H1 (cell line): ENCODE results near the gene CALD1. TPM values are rescaled to one million over a fixed set of nuclear protein-coding genes. Genes with fewer than 3 reads are reported as not detected.

Source experiments
- GABPA ChIP-seq: IDR thresholded peaks from 2 replicates; pipeline ENCODE4 v1.6.1; 2011; ENCODE audit warnings: mild to moderate bottlenecking, low read length, moderate library complexity, borderline replicate concordance; ENCODE audit not compliant: insufficient read depth
- KDM5A ChIP-seq: fragments of 200-600 bp; IDR thresholded peaks from 2 replicates; pipeline ENCODE4 v1.7.1; 2012; ENCODE audit warnings: mild to moderate bottlenecking, low read length, inconsistent platforms, mixed read lengths
- RXRA ChIP-seq: IDR thresholded peaks from 2 replicates; pipeline ENCODE4 v1.6.1; 2011; ENCODE audit warnings: low read depth, mild to moderate bottlenecking, low read length, moderate library complexity; ENCODE audit not compliant: insufficient read depth
- SIX5 ChIP-seq: IDR thresholded peaks from 2 replicates; pipeline ENCODE4 v1.6.1; 2011; ENCODE audit warnings: mild to moderate bottlenecking, low read depth, low read length
- SP2 ChIP-seq: IDR thresholded peaks from 2 replicates; pipeline ENCODE4 v1.6.1; 2012; ENCODE audit warnings: mild to moderate bottlenecking, low read length, inconsistent platforms
- polyA plus RNA-seq, 7 experiments: library from polyadenylated mRNA; depleted of rRNA in 3 of 7; stranded (reverse) in 5 of 7; unstranded in 2 of 7; fragments of >200 nt in 5 of 7; fragments of 200-250 nt in 2 of 7; gene quantifications; 1 replicate in 5 of 7; 2 replicates in 1 of 7; 4 replicates in 1 of 7; pipeline versions ENCODE4 v1.2.1 to v1.2.3, GENCODE V29; 2011 to 2013; ENCODE audit warnings: missing spikeins in 2 of 7, mixed read lengths in 2 of 7
- total RNA-seq: library from RNA; stranded (reverse); fragmentation: NEBNext Ultra II Directional; extraction: Animal tissue kit (Norgen Biotek cat#: 25700); gene quantifications from 2 replicates; pipeline ENCODE4 v1.2.1, GENCODE V29; 2021
- TF ChIP-seq, protein P1 (sequence below): fragments of 300-600 bp; sonication (generic); IDR thresholded peaks from 2 replicates; pipeline ENCODE4 v1.7.1; 2012; ENCODE audit warnings: low read length, moderate library complexity, mild to moderate bottlenecking, inconsistent platforms; ENCODE audit not compliant: insufficient replicate concordance

The CALD1 gene
- total and polyA plus RNA-seq, 2 of the 8 experiments (the other 6 are each of a cell fraction or from before 2014, with no cell fraction given): 34.3 to 177 TPM

- TF ChIP-seq, protein P1, sequence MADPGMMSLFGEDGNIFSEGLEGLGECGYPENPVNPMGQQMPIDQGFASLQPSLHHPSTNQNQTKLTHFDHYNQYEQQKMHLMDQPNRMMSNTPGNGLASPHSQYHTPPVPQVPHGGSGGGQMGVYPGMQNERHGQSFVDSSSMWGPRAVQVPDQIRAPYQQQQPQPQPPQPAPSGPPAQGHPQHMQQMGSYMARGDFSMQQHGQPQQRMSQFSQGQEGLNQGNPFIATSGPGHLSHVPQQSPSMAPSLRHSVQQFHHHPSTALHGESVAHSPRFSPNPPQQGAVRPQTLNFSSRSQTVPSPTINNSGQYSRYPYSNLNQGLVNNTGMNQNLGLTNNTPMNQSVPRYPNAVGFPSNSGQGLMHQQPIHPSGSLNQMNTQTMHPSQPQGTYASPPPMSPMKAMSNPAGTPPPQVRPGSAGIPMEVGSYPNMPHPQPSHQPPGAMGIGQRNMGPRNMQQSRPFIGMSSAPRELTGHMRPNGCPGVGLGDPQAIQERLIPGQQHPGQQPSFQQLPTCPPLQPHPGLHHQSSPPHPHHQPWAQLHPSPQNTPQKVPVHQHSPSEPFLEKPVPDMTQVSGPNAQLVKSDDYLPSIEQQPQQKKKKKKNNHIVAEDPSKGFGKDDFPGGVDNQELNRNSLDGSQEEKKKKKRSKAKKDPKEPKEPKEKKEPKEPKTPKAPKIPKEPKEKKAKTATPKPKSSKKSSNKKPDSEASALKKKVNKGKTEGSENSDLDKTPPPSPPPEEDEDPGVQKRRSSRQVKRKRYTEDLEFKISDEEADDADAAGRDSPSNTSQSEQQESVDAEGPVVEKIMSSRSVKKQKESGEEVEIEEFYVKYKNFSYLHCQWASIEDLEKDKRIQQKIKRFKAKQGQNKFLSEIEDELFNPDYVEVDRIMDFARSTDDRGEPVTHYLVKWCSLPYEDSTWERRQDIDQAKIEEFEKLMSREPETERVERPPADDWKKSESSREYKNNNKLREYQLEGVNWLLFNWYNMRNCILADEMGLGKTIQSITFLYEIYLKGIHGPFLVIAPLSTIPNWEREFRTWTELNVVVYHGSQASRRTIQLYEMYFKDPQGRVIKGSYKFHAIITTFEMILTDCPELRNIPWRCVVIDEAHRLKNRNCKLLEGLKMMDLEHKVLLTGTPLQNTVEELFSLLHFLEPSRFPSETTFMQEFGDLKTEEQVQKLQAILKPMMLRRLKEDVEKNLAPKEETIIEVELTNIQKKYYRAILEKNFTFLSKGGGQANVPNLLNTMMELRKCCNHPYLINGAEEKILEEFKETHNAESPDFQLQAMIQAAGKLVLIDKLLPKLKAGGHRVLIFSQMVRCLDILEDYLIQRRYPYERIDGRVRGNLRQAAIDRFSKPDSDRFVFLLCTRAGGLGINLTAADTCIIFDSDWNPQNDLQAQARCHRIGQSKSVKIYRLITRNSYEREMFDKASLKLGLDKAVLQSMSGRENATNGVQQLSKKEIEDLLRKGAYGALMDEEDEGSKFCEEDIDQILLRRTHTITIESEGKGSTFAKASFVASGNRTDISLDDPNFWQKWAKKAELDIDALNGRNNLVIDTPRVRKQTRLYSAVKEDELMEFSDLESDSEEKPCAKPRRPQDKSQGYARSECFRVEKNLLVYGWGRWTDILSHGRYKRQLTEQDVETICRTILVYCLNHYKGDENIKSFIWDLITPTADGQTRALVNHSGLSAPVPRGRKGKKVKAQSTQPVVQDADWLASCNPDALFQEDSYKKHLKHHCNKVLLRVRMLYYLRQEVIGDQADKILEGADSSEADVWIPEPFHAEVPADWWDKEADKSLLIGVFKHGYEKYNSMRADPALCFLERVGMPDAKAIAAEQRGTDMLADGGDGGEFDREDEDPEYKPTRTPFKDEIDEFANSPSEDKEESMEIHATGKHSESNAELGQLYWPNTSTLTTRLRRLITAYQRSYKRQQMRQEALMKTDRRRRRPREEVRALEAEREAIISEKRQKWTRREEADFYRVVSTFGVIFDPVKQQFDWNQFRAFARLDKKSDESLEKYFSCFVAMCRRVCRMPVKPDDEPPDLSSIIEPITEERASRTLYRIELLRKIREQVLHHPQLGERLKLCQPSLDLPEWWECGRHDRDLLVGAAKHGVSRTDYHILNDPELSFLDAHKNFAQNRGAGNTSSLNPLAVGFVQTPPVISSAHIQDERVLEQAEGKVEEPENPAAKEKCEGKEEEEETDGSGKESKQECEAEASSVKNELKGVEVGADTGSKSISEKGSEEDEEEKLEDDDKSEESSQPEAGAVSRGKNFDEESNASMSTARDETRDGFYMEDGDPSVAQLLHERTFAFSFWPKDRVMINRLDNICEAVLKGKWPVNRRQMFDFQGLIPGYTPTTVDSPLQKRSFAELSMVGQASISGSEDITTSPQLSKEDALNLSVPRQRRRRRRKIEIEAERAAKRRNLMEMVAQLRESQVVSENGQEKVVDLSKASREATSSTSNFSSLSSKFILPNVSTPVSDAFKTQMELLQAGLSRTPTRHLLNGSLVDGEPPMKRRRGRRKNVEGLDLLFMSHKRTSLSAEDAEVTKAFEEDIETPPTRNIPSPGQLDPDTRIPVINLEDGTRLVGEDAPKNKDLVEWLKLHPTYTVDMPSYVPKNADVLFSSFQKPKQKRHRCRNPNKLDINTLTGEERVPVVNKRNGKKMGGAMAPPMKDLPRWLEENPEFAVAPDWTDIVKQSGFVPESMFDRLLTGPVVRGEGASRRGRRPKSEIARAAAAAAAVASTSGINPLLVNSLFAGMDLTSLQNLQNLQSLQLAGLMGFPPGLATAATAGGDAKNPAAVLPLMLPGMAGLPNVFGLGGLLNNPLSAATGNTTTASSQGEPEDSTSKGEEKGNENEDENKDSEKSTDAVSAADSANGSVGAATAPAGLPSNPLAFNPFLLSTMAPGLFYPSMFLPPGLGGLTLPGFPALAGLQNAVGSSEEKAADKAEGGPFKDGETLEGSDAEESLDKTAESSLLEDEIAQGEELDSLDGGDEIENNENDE: no peak
- TF ChIP-seq RXRA (no peak), KDM5A (no peak), SP2 (no peak), GABPA (no peak), SIX5 (no peak)
Measured at GRCh38 chr7:134819401-134819800, 40.0 kb downstream of the CALD1 start (continued).
